ENCODE data around the gene CNTN4.

- TF ChIP-seq POLR2A (IDR thresholded peaks at IDR 0.05) (no peak), CTCF (IDR thresholded peaks at IDR 0.05) (no peak), POLR2AphosphoS5 (IDR thresholded peaks at IDR 0.05) (no peak)
These were observed 869.8 kb downstream of the CNTN4 start for GRCh38 chr3:2968475-2968874.

Data from upper lobe of left lung (tissue), 4 donors.